D721Med (cell line): Measurements from ENCODE around the gene SETD9.

Experiments used
- DNase-seq: peaks from one replicate; pipeline ENCODE4 v3.0.0; 2011; ENCODE audit warnings: low spot score; ENCODE audit not compliant: insufficient read length
- FAIRE-seq: peaks from 2 replicates; lab custom pipeline; 2011; peaks lifted over from hg19 to GRCh38; lab: Jason Lieb, UNC
- CTCF ChIP-seq: IDR thresholded peaks from 2 replicates; pipeline ENCODE4 v1.5.1; 2012; ENCODE audit warnings: mild to moderate bottlenecking, control low read depth; ENCODE audit not compliant: insufficient read depth; ENCODE audit errors: missing control alignments

The SETD9 gene

GRCh38 chr5:56910210-56910965 is 992 bp downstream of the SETD9 start:
- FAIRE-seq (no peak), DNase-seq (no peak)
- TF ChIP-seq CTCF, result no peak

- TF ChIP-seq CTCF, result no peak
- no peak for FAIRE-seq
- no peak for DNase-seq
Measured at GRCh38 chr5:56913766-56914165, 4.4 kb downstream of the SETD9 start.

- FAIRE-seq (no peak), DNase-seq (no peak)
- no peak for TF ChIP-seq CTCF
Measured at GRCh38 chr5:56914678-56915077, 5.3 kb downstream of the SETD9 start.

- FAIRE-seq, result no peak
Measured at GRCh38 chr5:56917534-56917933, 8.1 kb downstream of the SETD9 start.

GRCh38 chr5:56918054-56918453 is 8.7 kb downstream of the SETD9 start:
- TF ChIP-seq CTCF, result no peak
- no peak for FAIRE-seq
- DNase-seq, result no peak

More at GRCh38 chr5:56917534-56917933, 8.1 kb downstream of the SETD9 start:
- no peak for TF ChIP-seq CTCF
- DNase-seq, result no peak

- DNase-seq (no peak), FAIRE-seq (peak; percentile 77)
- no peak for TF ChIP-seq CTCF
Measured at GRCh38 chr5:56919942-56920662, 10.7 kb downstream of the SETD9 start.

- FAIRE-seq, result no peak
- TF ChIP-seq CTCF, result no peak
- DNase-seq, result no peak
Measured at GRCh38 chr5:56922922-56923321, 13.5 kb downstream of the SETD9 start.
